Smooth muscle cell (in vitro differentiated cells): ENCODE results near the gene OR52K2. TPM values are rescaled to one million over a fixed set of nuclear protein-coding genes. Genes with fewer than 3 reads are reported as not detected.

Experiments used
- DNase-seq: peaks from one replicate; lab custom pipeline; 2025; ENCODE audit not compliant: unreplicated experiment; lab: John Stamatoyannopoulos, UW
- H2AFZ ChIP-seq: fragments of 200-600 bp; sonication (generic); 2 replicates; pipeline ENCODE4 v1.6.0; 2016; ENCODE audit warnings: antibody characterized with exemption, low read depth, mild to moderate bottlenecking
- H3F3A ChIP-seq: fragments of 200-600 bp; sonication (generic); 2 replicates; pipeline ENCODE4 v1.6.0; 2017; ENCODE audit warnings: antibody characterized with exemption, low read depth
- H3K27ac ChIP-seq: fragments of 200-600 bp; sonication (generic); 2 replicates; pipeline ENCODE4 v1.5.1; 2016; ENCODE audit warnings: low read depth, mild to moderate bottlenecking
- H3K27me3 ChIP-seq: fragments of 200-600 bp; sonication (generic); 2 replicates; pipeline ENCODE4 v1.6.1; 2016; ENCODE audit warnings: low read depth, mild to moderate bottlenecking
- H3K36me3 ChIP-seq: fragments of 200-600 bp; sonication (generic); 2 replicates; pipeline ENCODE4 v1.5.1; 2016; ENCODE audit warnings: low read depth
- H3K4me1 ChIP-seq: fragments of 200-600 bp; sonication (generic); 2 replicates; pipeline ENCODE4 v1.5.1; 2016; ENCODE audit warnings: low read depth
- H3K4me2 ChIP-seq: fragments of 200-600 bp; sonication (generic); 2 replicates; pipeline ENCODE4 v1.6.0; 2016; ENCODE audit warnings: mild to moderate bottlenecking
- H3K4me3 ChIP-seq: fragments of 200-600 bp; sonication (generic); 2 replicates; pipeline ENCODE4 v1.5.1; 2016; ENCODE audit warnings: mild to moderate bottlenecking
- H3K79me2 ChIP-seq: fragments of 200-600 bp; sonication (generic); 2 replicates; pipeline ENCODE4 v1.6.0; 2016; ENCODE audit warnings: low read depth, mild to moderate bottlenecking
- H3K9ac ChIP-seq: fragments of 200-600 bp; sonication (generic); 2 replicates; pipeline ENCODE4 v1.6.0; 2016; ENCODE audit warnings: low read depth
- H3K9me3 ChIP-seq: fragments of 200-600 bp; sonication (generic); replicated peaks from 2 replicates; pipeline ENCODE4 v1.5.1; 2016; ENCODE audit warnings: low read depth
- H4K20me1 ChIP-seq: fragments of 200-600 bp; sonication (generic); 2 replicates; pipeline ENCODE4 v1.6.0; 2016; ENCODE audit warnings: low read depth
- CTCF ChIP-seq: fragments of 200-600 bp; sonication (generic); IDR thresholded peaks from 2 replicates; pipeline ENCODE4 v1.5.1; 2017; ENCODE audit warnings: borderline replicate concordance, mild to moderate bottlenecking, antibody characterized with exemption; ENCODE audit not compliant: insufficient read depth, poor library complexity, severe bottlenecking
- WGBS: methylation state at CpG from one replicate; pipeline ENCODE4 v1.1.7; 2016; ENCODE audit warnings: low lambda C conversion rate; 5-methylcytosine and 5-hydroxymethylcytosine counted together
- polyA plus RNA-seq: library from polyadenylated mRNA; unstranded; fragments of >200 nt; fragmentation: Nextera tagmentation; extraction: Ambion mirVana; gene quantifications from 2 replicates; pipeline ENCODE4 v1.2.1, GENCODE V29; 2016
- total RNA-seq: library from RNA; depleted of rRNA; stranded (reverse); fragments of >200 nt; gene quantifications from 2 replicates; pipeline ENCODE4 v1.2.3, GENCODE V29; 2014

The OR52K2 gene
- total and polyA plus RNA-seq, 2 experiments from 2014 or later, result not detected

DNA sequence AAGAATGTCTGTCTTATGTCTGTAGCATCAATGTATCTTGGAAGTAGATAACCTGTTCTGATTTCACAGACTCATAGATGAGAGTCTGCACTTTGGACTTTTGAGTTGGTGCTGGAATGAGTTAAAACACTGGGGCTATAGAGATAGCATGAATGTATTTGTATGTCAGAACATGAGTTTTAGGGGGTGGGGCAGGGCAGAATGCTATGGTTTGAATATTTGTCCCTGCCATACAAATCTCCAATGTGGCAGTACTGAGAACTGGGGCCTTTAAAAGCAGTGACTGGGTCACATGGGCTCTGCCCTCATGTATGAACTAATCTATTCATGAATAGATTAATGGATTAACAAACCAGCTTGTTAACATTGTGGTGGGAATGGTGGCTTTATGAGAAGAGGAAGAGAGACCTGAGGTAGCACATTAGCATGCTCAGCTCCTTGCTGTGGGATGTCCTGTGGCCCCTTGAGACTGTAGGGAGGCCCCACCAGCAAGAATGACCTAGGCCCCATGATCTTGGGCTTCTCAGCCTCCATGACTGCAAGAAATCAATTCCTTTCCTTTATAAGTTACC lies 17.9 kb downstream of the OR52K2 start:
- H3K9ac ChIP-seq, result no peak overlapping the region

GRCh38 chr11:4467811-4468606 lies 18.9 kb downstream of the OR52K2 start:
- no peak for TF ChIP-seq CTCF
- Histone ChIP-seq H3K27ac (no peak overlapping the region), H3K9ac (no peak overlapping the region), H3K4me2 (no peak overlapping the region), H2AFZ (no peak overlapping the region), H3K36me3 (no peaks in the 10 kb centered on the region), H4K20me1 (no peaks in the 10 kb centered on the region), H3K4me1 (peaks cover 12% of the 10 kb centered on the region), H3K27me3 (no peaks in the 10 kb centered on the region), H3F3A (no peaks in the 10 kb centered on the region), H3K79me2 (no peaks in the 10 kb centered on the region), H3K4me3 (no peak overlapping the region), H3K9me3 (no peaks in the 10 kb centered on the region)
- 84% methylated on average over 3 of the region's 3 CpGs for WGBS
- DNase-seq, result no peak

More for the DNA sequence above, 17.9 kb downstream of the OR52K2 start:
- no peak overlapping the region for H3K27ac ChIP-seq
- no peak for DNase-seq
- no peaks in the 10 kb centered on the region for H4K20me1 ChIP-seq
- H3K9me3 ChIP-seq, result no peaks in the 10 kb centered on the region
- H3K79me2 ChIP-seq, result no peaks in the 10 kb centered on the region
- H3K4me3 ChIP-seq, result no peak overlapping the region
- no peak overlapping the region for H3K4me2 ChIP-seq
- H3F3A ChIP-seq, result no peaks in the 10 kb centered on the region
- H3K4me1 ChIP-seq, result peaks cover 12% of the 10 kb centered on the region
- no peak overlapping the region for H2AFZ ChIP-seq
- TF ChIP-seq CTCF, result no peak
- H3K27me3 ChIP-seq, result no peaks in the 10 kb centered on the region
- H3K36me3 ChIP-seq, result no peaks in the 10 kb centered on the region

- no peaks in the 10 kb centered on the region for H3K9me3 ChIP-seq
- DNase-seq, result no peak
- H3K27me3 ChIP-seq, result no peaks in the 10 kb centered on the region
- H3K9ac ChIP-seq, result no peak overlapping the region
- WGBS, result 88% methylated on average over 1 of the region's 1 CpG
- no peak overlapping the region for H3K4me2 ChIP-seq
- H4K20me1 ChIP-seq, result no peaks in the 10 kb centered on the region
- no peak overlapping the region for H3K4me3 ChIP-seq
- H2AFZ ChIP-seq, result no peak overlapping the region
- H3F3A ChIP-seq, result no peaks in the 10 kb centered on the region
- H3K4me1 ChIP-seq, result no peaks in the 10 kb centered on the region
- no peaks in the 10 kb centered on the region for H3K36me3 ChIP-seq
- no peak for TF ChIP-seq CTCF
- H3K27ac ChIP-seq, result peak overlapping the region; percentile 89
- H3K79me2 ChIP-seq, result no peaks in the 10 kb centered on the region
Measured at GRCh38 chr11:4479644-4480043, 30.5 kb downstream of the OR52K2 start.
